K562 (cell line): ENCODE results near the gene GDNF. TPM values are rescaled to one million over a fixed set of nuclear protein-coding genes. Genes with fewer than 3 reads are reported as not detected.

Experiments used
- CBX1 ChIP-seq: sonication (generic); IDR thresholded peaks from 2 replicates; pipeline ENCODE4 v1.6.1; 2016; ENCODE audit warnings: antibody characterized with exemption, low read depth, mild to moderate bottlenecking
- DNMT1 ChIP-seq: fragments of 450-650 bp; IDR thresholded peaks from 2 replicates; pipeline ENCODE4 v1.6.1; 2016; ENCODE audit warnings: antibody characterized with exemption, mild to moderate bottlenecking
- E2F5 ChIP-seq: sonication (generic); formaldehyde crosslinking; IDR thresholded peaks from 2 replicates; pipeline ENCODE4 v1.8.0; 2022; ENCODE audit warnings: mild to moderate bottlenecking, missing genetic modification reagents
- E2F8 ChIP-seq: fragments of 450-650 bp; IDR thresholded peaks from 2 replicates; pipeline ENCODE4 v1.7.1; 2018; ENCODE audit warnings: mild to moderate bottlenecking, low read depth; ENCODE audit not compliant: partially characterized antibody
- FOSL1 ChIP-seq: fragments of 200-800 bp; sonication (Bioruptor generic); conservative IDR thresholded peaks from 2 replicates; pipeline ENCODE4 v1.6.1; 2016; ENCODE audit warnings: missing genetic modification characterization, missing compliant biosample characterization
- MBD2 ChIP-seq: sonication (generic); IDR thresholded peaks from 2 replicates; pipeline ENCODE4 v1.6.1; 2016; ENCODE audit warnings: low read depth, borderline replicate concordance
- RBM15 ChIP-seq: fragments of 200-400 bp; formaldehyde crosslinking; IDR thresholded peaks from 2 replicates; pipeline ENCODE4 v1.6.1; 2018; ENCODE audit warnings: mild to moderate bottlenecking, low read length, moderate library complexity; ENCODE audit not compliant: insufficient read depth
- ZNF512 ChIP-seq: IDR thresholded peaks from 2 replicates; pipeline ENCODE4 v1.6.1; 2016; ENCODE audit warnings: missing genetic modification characterization, missing compliant biosample characterization
- polyA plus RNA-seq, 8 experiments: library from polyadenylated mRNA; depleted of rRNA in 4 of 8; stranded (reverse) in 5 of 8; unstranded in 3 of 8; fragments of >200 nt; fragmentation: Nextera tagmentation in 2 of 8; fragmentation: Illumina TruSeq in 1 of 8; extraction: Ambion mirVana in 2 of 8; extraction: Trizol in 1 of 8; gene quantifications; 2 replicates each; pipeline versions ENCODE4 v1.2.1 to v1.2.3, GENCODE V29; 2011 to 2014; ENCODE audit warnings: inconsistent platforms in 1 of 8, missing spikeins in 1 of 8
- total RNA-seq, 7 experiments: library from RNA; depleted of rRNA in 6 of 7; stranded (reverse); fragments of >200 nt in 6 of 7; fragmentation: Illumina TruSeq in 2 of 7; extraction: Trizol in 2 of 7; gene quantifications; 2 replicates each; pipeline versions ENCODE4 v1.2.1 to v1.2.3, GENCODE V29; 2011 to 2021; ENCODE audit warnings: low replicate concordance in 1 of 7

The GDNF gene
- total and polyA plus RNA-seq, 9 of the 15 experiments (the other 6 are each of a cell fraction or from before 2014, with no cell fraction given), result not detected

DNA sequence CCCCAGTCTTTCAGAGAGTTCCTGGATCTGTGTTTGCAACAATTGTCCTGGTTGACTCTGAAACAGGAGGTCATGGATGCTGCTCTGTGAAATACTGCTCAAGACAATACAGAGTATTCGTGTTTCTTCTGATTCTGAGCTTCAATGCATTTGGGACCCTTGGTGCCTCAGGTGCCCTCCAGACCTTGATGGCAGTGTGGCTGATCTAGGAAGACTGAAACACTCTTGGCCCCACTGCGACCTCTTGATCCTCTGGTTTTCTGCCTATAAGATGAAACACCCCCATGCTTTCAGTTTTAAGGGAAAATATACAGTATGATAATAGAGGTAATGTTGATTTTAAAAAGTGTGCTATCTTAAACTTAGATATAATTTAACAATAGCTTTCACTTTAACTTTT lies 67.6 kb downstream of the GDNF start (continued):
- no peak for TF ChIP-seq E2F5
- no peak for TF ChIP-seq RBM15
- no peak for TF ChIP-seq ZNF512
- no peak for TF ChIP-seq FOSL1 (tag)
- TF ChIP-seq CBX1, result no peak
- TF ChIP-seq E2F8, result no peak
- TF ChIP-seq DNMT1, result no peak
- TF ChIP-seq MBD2, result no peak
